ENCODE data around the gene TNRC18. TPM values are rescaled to one million over a fixed set of nuclear protein-coding genes. Genes with fewer than 3 reads are reported as not detected.

Gene TNRC18
- polyA plus RNA-seq, 3 donors, result 0.64 to 49.9 (median 0.70) TPM

GRCh38 chr7:5359344-5359743 lies 64.3 kb downstream of the TNRC18 start:
- Mint-ChIP-seq H3K4me3 (no peak overlapping the region), H3K27ac (peak overlapping the region in 4 of 7 donors; percentile 16 to 61 (median 42)), H3K9me3 (no peaks in the 10 kb centered on the region), H3K4me1 (peaks cover 3% of the 10 kb centered on the region), H3K36me3 (peaks cover 74 to 97% of the 10 kb centered on the region in 2 donors), H3K27me3 (ENCODE audit: low read depth in 3 of 3) (no peaks in the 10 kb centered on the region)
- Histone ChIP-seq H3K27me3 (ENCODE audit: control insufficient read depth in 2 of 2, insufficient read depth in 2 of 2, low read length in 2 of 2) (no peaks in the 10 kb centered on the region), H3K27ac (ENCODE audit: low read depth in 1 of 2, low read length in 2 of 2) (peak overlapping the region in 1 of 2 donors; percentile 17), H3K4me3 (replicated peaks in 1 of 3; ENCODE audit: low read depth in 2 of 3, low read length in 3 of 3) (no peak overlapping the region), H3K4me1 (ENCODE audit: control insufficient read depth in 1 of 2, insufficient read depth in 2 of 2, low read length in 2 of 2) (no peaks in the 10 kb centered on the region), H3K4me2 (replicated peaks; ENCODE audit: extremely low read depth, low read length, poor library complexity, severe bottlenecking) (no peak overlapping the region), H3K36me3 (replicated peaks in 1 of 2; ENCODE audit: control insufficient read depth in 1 of 2, insufficient read depth in 2 of 2, low read length in 2 of 2) (peaks cover 90 to 95% of the 10 kb centered on the region in 2 donors), H3K79me2 (ENCODE audit: insufficient read depth, low read length) (peaks cover 95% of the 10 kb centered on the region), H3K9me3 (replicated peaks in 1 of 2; ENCODE audit: control insufficient read depth in 1 of 2, insufficient read depth in 1 of 2, low read length in 2 of 2) (no peaks in the 10 kb centered on the region), H2AFZ (ENCODE audit: insufficient read depth, low read depth, low read length, poor library complexity, severe bottlenecking) (no peak overlapping the region), H4K20me1 (ENCODE audit: insufficient read depth, low read length) (peaks cover 98% of the 10 kb centered on the region), H3K9ac (ENCODE audit: insufficient read depth, low read length, poor library complexity, severe bottlenecking) (no peak overlapping the region)
- no peak for TF ChIP-seq CTCF (IDR thresholded peaks at IDR 0.05)
- 95% methylated on average over 9 of the region's 9 CpGs for WGBS (ENCODE audit: insufficient coverage)
- DNase-seq, result no peak
- intact Hi-C loops (cut with micrococcal nuclease), result no loop called here

- no peak for DNase-seq
- Histone ChIP-seq H3K9me3 (replicated peaks in 1 of 2; ENCODE audit: control insufficient read depth in 1 of 2, insufficient read depth in 1 of 2, low read length in 2 of 2) (no peaks in the 10 kb centered on the region), H2AFZ (ENCODE audit: insufficient read depth, low read depth, low read length, poor library complexity, severe bottlenecking) (no peak overlapping the region), H3K79me2 (ENCODE audit: insufficient read depth, low read length) (peaks cover 95% of the 10 kb centered on the region), H4K20me1 (ENCODE audit: insufficient read depth, low read length) (peaks cover 98% of the 10 kb centered on the region), H3K4me2 (replicated peaks; ENCODE audit: extremely low read depth, low read length, poor library complexity, severe bottlenecking) (no peak overlapping the region), H3K36me3 (replicated peaks in 1 of 2; ENCODE audit: control insufficient read depth in 1 of 2, insufficient read depth in 2 of 2, low read length in 2 of 2) (peaks cover 97 to 98% of the 10 kb centered on the region in 2 donors), H3K27me3 (ENCODE audit: control insufficient read depth in 2 of 2, insufficient read depth in 2 of 2, low read length in 2 of 2) (no peaks in the 10 kb centered on the region), H3K4me3 (replicated peaks in 1 of 3; ENCODE audit: low read depth in 2 of 3, low read length in 3 of 3) (no peak overlapping the region), H3K27ac (ENCODE audit: low read depth in 1 of 2, low read length in 2 of 2) (no peak overlapping the region), H3K9ac (ENCODE audit: insufficient read depth, low read length, poor library complexity, severe bottlenecking) (no peak overlapping the region), H3K4me1 (ENCODE audit: control insufficient read depth in 1 of 2, insufficient read depth in 2 of 2, low read length in 2 of 2) (no peaks in the 10 kb centered on the region)
- H3K4me3 Mint-ChIP-seq, result no peak overlapping the region
- no peaks in the 10 kb centered on the region for H3K9me3 Mint-ChIP-seq
- WGBS (ENCODE audit: insufficient coverage), result 94% methylated on average over 4 of the region's 10 CpGs
- TF ChIP-seq CTCF (IDR thresholded peaks at IDR 0.05), result no peak
- H3K27me3 Mint-ChIP-seq (ENCODE audit: low read depth in 3 of 3), result no peaks in the 10 kb centered on the region
- H3K27ac Mint-ChIP-seq, result peak overlapping the region in 3 of 7 donors; percentile 6 to 41 (median 28)
- H3K4me1 Mint-ChIP-seq, result no peaks in the 10 kb centered on the region
- intact Hi-C loops (cut with micrococcal nuclease), result no loop called here
- peaks cover 76 to 100% of the 10 kb centered on the region in 2 donors for H3K36me3 Mint-ChIP-seq
Observed at GRCh38 chr7:5357951-5358350, 65.7 kb downstream of the TNRC18 start.

Data from CD14-positive monocyte (primary cell).